Gastrocnemius medialis (tissue), 4 donors: ENCODE data around the gene PRRT1B.

Experiments
- CTCF ChIP-seq, 5 experiments: fragments of 450-650 bp in 3 of 5; fragments of 200-600 bp in 2 of 5; sonication (generic) in 2 of 5; IDR thresholded peaks in 4 of 5; conservative IDR thresholded peaks in 1 of 5; 1 replicate in 4 of 5; 2 replicates in 1 of 5; pipeline ENCODE4 v1.5.1; 2016 to 2019; ENCODE audit warnings: antibody characterized with exemption in 5 of 5, mild to moderate bottlenecking in 3 of 5, moderate library complexity in 3 of 5
- POLR2A ChIP-seq, 2 donors: fragments of 450-650 bp; IDR thresholded peaks; one replicate each; pipeline ENCODE4 v1.6.1; 2017; ENCODE audit warnings: antibody characterized with exemption in 2 of 2, mild to moderate bottlenecking in 2 of 2, moderate library complexity in 2 of 2

- TF ChIP-seq CTCF (IDR thresholded peaks at IDR 0.05 in 4 of 5, conservative IDR thresholded peaks at IDR 0.05 in 1 of 5) = no peak
- TF ChIP-seq POLR2A (IDR thresholded peaks at IDR 0.05) = no peak
Measured at GRCh38 chr9:131589993-131590392, 44.7 kb downstream of the PRRT1B start.
